GM12891 (cell line): ENCODE results near the gene MAP4K4.
"Not testable (repeated sequence)": the region's sequence is repeated elsewhere in the genome, so short reads cannot be mapped to it uniquely, and the experiment has no call there.

Source experiments
- DNase-seq: peaks from one replicate; pipeline ENCODE4 v3.0.0; 2011; ENCODE audit warnings: low spot score; ENCODE audit not compliant: insufficient read length
- FAIRE-seq: peaks from 2 replicates; lab custom pipeline; 2011; peaks lifted over from hg19 to GRCh38; lab: Jason Lieb, UNC
- PAX5 ChIP-seq: IDR thresholded peaks from 2 replicates; pipeline ENCODE4 v1.6.1; 2011; ENCODE audit warnings: low read length, moderate library complexity, mild to moderate bottlenecking; ENCODE audit not compliant: insufficient read depth, severe bottlenecking
- POLR2A ChIP-seq: IDR thresholded peaks from 2 replicates; pipeline ENCODE4 v1.6.1; 2011; ENCODE audit warnings: low read depth, low read length, control low read depth
- POLR2AphosphoS5 ChIP-seq: IDR thresholded peaks from 2 replicates; pipeline ENCODE4 v1.6.1; 2011; ENCODE audit warnings: low read depth, low read length, control low read depth
- POU2F2 ChIP-seq: IDR thresholded peaks from 2 replicates; pipeline ENCODE4 v1.6.1; 2011; ENCODE audit warnings: low read depth, mild to moderate bottlenecking, control low read depth, low read length, moderate library complexity
- SPI1 ChIP-seq: IDR thresholded peaks from 2 replicates; pipeline ENCODE4 v1.6.1; 2011; ENCODE audit warnings: low read depth, low read length, control low read depth
- TAF1 ChIP-seq: IDR thresholded peaks from 2 replicates; pipeline ENCODE4 v1.6.1; 2011; ENCODE audit warnings: low read depth, low read length, control low read depth

MAP4K4 gene

GRCh38 chr2:101763496-101764333 is 66.2 kb downstream of the MAP4K4 start:
- FAIRE-seq (no peak), DNase-seq (no peak)
- TF ChIP-seq TAF1 = no peak
- no peak for TF ChIP-seq PAX5
- TF ChIP-seq POU2F2 = no peak
- no peak for TF ChIP-seq POLR2AphosphoS5
- TF ChIP-seq SPI1 = no peak
- TF ChIP-seq POLR2A = no peak

- TF ChIP-seq POLR2AphosphoS5 = no peak
- TF ChIP-seq TAF1 = no peak
- TF ChIP-seq SPI1 = no peak
- no peak for TF ChIP-seq POLR2A
- TF ChIP-seq PAX5 = no peak
- no peak for TF ChIP-seq POU2F2
- FAIRE-seq (no peak), DNase-seq (no peak)
Measured at GRCh38 chr2:101766337-101766736, 68.8 kb downstream of the MAP4K4 start.

GRCh38 chr2:101766871-101767739 is 69.6 kb downstream of the MAP4K4 start:
- DNase-seq = no peak
- no peak for FAIRE-seq

GRCh38 chr2:101768556-101769220 is 71.2 kb downstream of the MAP4K4 start:
- DNase-seq (no peak), FAIRE-seq (no peak)
- no peak for TF ChIP-seq POU2F2
- no peak for TF ChIP-seq TAF1
- no peak for TF ChIP-seq POLR2AphosphoS5
- no peak for TF ChIP-seq PAX5
- no peak for TF ChIP-seq SPI1
- no peak for TF ChIP-seq POLR2A

More at GRCh38 chr2:101766871-101767739, 69.6 kb downstream of the MAP4K4 start:
- TF ChIP-seq POLR2A = no peak
- TF ChIP-seq POU2F2 = no peak
- no peak for TF ChIP-seq SPI1
- TF ChIP-seq POLR2AphosphoS5 = no peak
- no peak for TF ChIP-seq TAF1
- TF ChIP-seq PAX5 = no peak

GRCh38 chr2:101769726-101770125 is 72.2 kb downstream of the MAP4K4 start:
- not testable (repeated sequence) for FAIRE-seq, DNase-seq

GRCh38 chr2:101770726-101771125 is 73.2 kb downstream of the MAP4K4 start:
- FAIRE-seq (peak; percentile 72), DNase-seq (no peak)
- no peak for TF ChIP-seq POU2F2
- TF ChIP-seq POLR2AphosphoS5 = no peak
- TF ChIP-seq POLR2A = no peak
- TF ChIP-seq TAF1 = no peak
- no peak for TF ChIP-seq SPI1
- TF ChIP-seq PAX5 = no peak

GRCh38 chr2:101771227-101771902 is 73.9 kb downstream of the MAP4K4 start:
- FAIRE-seq (no peak), DNase-seq (no peak)
- TF ChIP-seq POU2F2 (no peak), SPI1 (no peak), POLR2A (no peak), PAX5 (no peak), POLR2AphosphoS5 (no peak), TAF1 (no peak)

GRCh38 chr2:101771910-101772321 is 74.4 kb downstream of the MAP4K4 start:
- FAIRE-seq = no peak
- DNase-seq = no peak
- no peak for TF ChIP-seq PAX5
- no peak for TF ChIP-seq TAF1
- no peak for TF ChIP-seq SPI1
- no peak for TF ChIP-seq POLR2AphosphoS5
- no peak for TF ChIP-seq POLR2A
- no peak for TF ChIP-seq POU2F2

GRCh38 chr2:101773137-101773536 is 75.6 kb downstream of the MAP4K4 start:
- TF ChIP-seq POLR2AphosphoS5 = no peak
- FAIRE-seq (no peak), DNase-seq (no peak)

GRCh38 chr2:101773961-101774360 is 76.5 kb downstream of the MAP4K4 start:
- DNase-seq, FAIRE-seq: not testable (repeated sequence)
